Parathyroid adenoma (tissue), 2 donors: ENCODE data around the gene ZBTB7A.

Experiments
- H2AFZ ChIP-seq: fragments of 300-600 bp; sonication (generic); one replicate; pipeline ENCODE4 v1.7.0; 2017; ENCODE audit warnings: antibody characterized with exemption, mild to moderate bottlenecking
- H3K27ac ChIP-seq: fragments of 300-600 bp; sonication (generic); one replicate; pipeline ENCODE4 v1.7.0; 2017
- H3K27me3 ChIP-seq: fragments of 300-600 bp; sonication (generic); one replicate; pipeline ENCODE4 v1.7.0; 2017; ENCODE audit warnings: low read length; ENCODE audit not compliant: control insufficient read depth, insufficient read depth
- H3K36me3 ChIP-seq: fragments of 300-600 bp; sonication (generic); one replicate; pipeline ENCODE4 v1.7.0; 2017; ENCODE audit warnings: low read length; ENCODE audit not compliant: control insufficient read depth, insufficient read depth
- H3K4me1 ChIP-seq: fragments of 300-600 bp; sonication (generic); one replicate; pipeline ENCODE4 v1.7.0; 2017; ENCODE audit warnings: control low read depth
- H3K4me2 ChIP-seq: fragments of 300-600 bp; sonication (generic); one replicate; pipeline ENCODE4 v1.7.0; 2017; ENCODE audit warnings: low read length
- H3K4me3 ChIP-seq: fragments of 300-600 bp; sonication (generic); one replicate; pipeline ENCODE4 v1.7.0; 2017; ENCODE audit warnings: low read depth, low read length
- H3K79me2 ChIP-seq: fragments of 300-600 bp; sonication (generic); one replicate; pipeline ENCODE4 v1.7.0; 2017; ENCODE audit warnings: control low read depth
- H3K9ac ChIP-seq: fragments of 300-600 bp; sonication (generic); one replicate; pipeline ENCODE4 v1.7.0; 2017; ENCODE audit warnings: mild to moderate bottlenecking
- H3K9me3 ChIP-seq: fragments of 300-600 bp; sonication (generic); one replicate; pipeline ENCODE4 v1.7.0; 2017; ENCODE audit warnings: low read length; ENCODE audit not compliant: control insufficient read depth
- CTCF ChIP-seq: fragments of 300-600 bp; sonication (generic); IDR thresholded peaks from one replicate; pipeline ENCODE4 v1.7.0; 2017; ENCODE audit warnings: antibody characterized with exemption, mild to moderate bottlenecking
- donor health status: primary hyperparathyroidism.

The ZBTB7A gene

GRCh38 chr19:4034048-4035017 is 32.4 kb downstream of the ZBTB7A start:
- no peak for TF ChIP-seq CTCF
- no peak overlapping the region for H2AFZ ChIP-seq
- H3K9ac ChIP-seq: no peak overlapping the region
- H3K4me2 ChIP-seq: no peak overlapping the region
- no peak overlapping the region for H3K4me3 ChIP-seq
- no peaks in the 10 kb centered on the region for H3K9me3 ChIP-seq
- peaks cover 6% of the 10 kb centered on the region for H3K79me2 ChIP-seq
- H3K27ac ChIP-seq: no peak overlapping the region
- H3K36me3 ChIP-seq: no peaks in the 10 kb centered on the region
- no peaks in the 10 kb centered on the region for H3K27me3 ChIP-seq
- H3K4me1 ChIP-seq: no peaks in the 10 kb centered on the region

GRCh38 chr19:4033028-4033956 is 33.4 kb downstream of the ZBTB7A start:
- TF ChIP-seq CTCF: no peak
- H2AFZ ChIP-seq: no peak overlapping the region
- H3K27me3 ChIP-seq: no peaks in the 10 kb centered on the region
- no peaks in the 10 kb centered on the region for H3K9me3 ChIP-seq
- H3K36me3 ChIP-seq: no peaks in the 10 kb centered on the region
- H3K9ac ChIP-seq: no peak overlapping the region
- H3K4me1 ChIP-seq: no peaks in the 10 kb centered on the region
- H3K4me2 ChIP-seq: no peak overlapping the region
- peaks cover 6% of the 10 kb centered on the region for H3K79me2 ChIP-seq
- H3K4me3 ChIP-seq: no peak overlapping the region
- no peak overlapping the region for H3K27ac ChIP-seq

GRCh38 chr19:4032436-4032835 is 34.3 kb downstream of the ZBTB7A start:
- Histone ChIP-seq H3K9ac (no peak overlapping the region), H2AFZ (no peak overlapping the region), H3K4me1 (no peaks in the 10 kb centered on the region), H3K4me2 (no peak overlapping the region), H3K27me3 (no peaks in the 10 kb centered on the region), H3K4me3 (no peak overlapping the region), H3K79me2 (peaks cover 6% of the 10 kb centered on the region), H3K27ac (no peak overlapping the region), H3K36me3 (no peaks in the 10 kb centered on the region), H3K9me3 (no peaks in the 10 kb centered on the region)
- no peak for TF ChIP-seq CTCF

GRCh38 chr19:4031420-4031819 is 35.3 kb downstream of the ZBTB7A start:
- H2AFZ ChIP-seq: no peak overlapping the region
- H3K9ac ChIP-seq: no peak overlapping the region
- no peaks in the 10 kb centered on the region for H3K4me1 ChIP-seq
- no peak overlapping the region for H3K4me2 ChIP-seq
- no peaks in the 10 kb centered on the region for H3K9me3 ChIP-seq
- TF ChIP-seq CTCF: no peak
- H3K36me3 ChIP-seq: no peaks in the 10 kb centered on the region
- H3K79me2 ChIP-seq: peaks cover under 1% of the 10 kb centered on the region
- no peak overlapping the region for H3K4me3 ChIP-seq
- no peak overlapping the region for H3K27ac ChIP-seq
- H3K27me3 ChIP-seq: no peaks in the 10 kb centered on the region
